KMS-11 (cell line): ENCODE measurements around the gene AHRR.

ENCODE experiments used
- H2AFZ ChIP-seq: fragments of 200-600 bp; sonication (generic); 2 replicates; pipeline ENCODE4 v1.6.1; 2016; ENCODE audit warnings: antibody characterized with exemption, mixed run types, low read depth
- H3K27ac ChIP-seq: fragments of 200-600 bp; sonication (generic); 2 replicates; pipeline ENCODE4 v1.6.1; 2016; ENCODE audit warnings: mild to moderate bottlenecking, mixed run types
- H3K27me3 ChIP-seq: fragments of 200-600 bp; sonication (generic); 2 replicates; pipeline ENCODE4 v1.6.1; 2017; ENCODE audit warnings: mild to moderate bottlenecking, low read depth, mixed run types, moderate library complexity; ENCODE audit not compliant: insufficient read depth
- H3K36me3 ChIP-seq: fragments of 200-600 bp; sonication (generic); 2 replicates; pipeline ENCODE4 v1.6.1; 2017; ENCODE audit warnings: mild to moderate bottlenecking, mixed run types; ENCODE audit not compliant: insufficient read depth
- H3K4me1 ChIP-seq: fragments of 200-600 bp; sonication (generic); 2 replicates; pipeline ENCODE4 v1.6.1; 2016; ENCODE audit warnings: mild to moderate bottlenecking, low read depth, mixed run types; ENCODE audit not compliant: poor library complexity, severe bottlenecking
- H3K4me2 ChIP-seq: fragments of 200-600 bp; sonication (generic); 2 replicates; pipeline ENCODE4 v1.7.0; 2016; ENCODE audit warnings: mild to moderate bottlenecking, mixed run types
- H3K4me3 ChIP-seq: fragments of 200-600 bp; sonication (generic); IDR thresholded peaks from 2 replicates; pipeline ENCODE4 v1.6.1; 2017; ENCODE audit warnings: low read depth, low read length, mixed read lengths; ENCODE audit not compliant: insufficient read depth
- H3K79me2 ChIP-seq: fragments of 200-600 bp; sonication (generic); 2 replicates; pipeline ENCODE4 v1.6.1; 2016; ENCODE audit warnings: low read depth, mixed run types; ENCODE audit not compliant: insufficient read depth
- H3K9ac ChIP-seq: fragments of 200-600 bp; sonication (generic); 2 replicates; pipeline ENCODE4 v1.6.1; 2016; ENCODE audit warnings: mild to moderate bottlenecking, mixed run types
- H4K20me1 ChIP-seq: fragments of 200-600 bp; sonication (generic); 2 replicates; pipeline ENCODE4 v1.6.1; 2016; ENCODE audit warnings: mild to moderate bottlenecking, mixed run types; ENCODE audit not compliant: insufficient read depth
- TF ChIP-seq, protein P1 (sequence below): fragments of 200-600 bp; sonication (generic); conservative IDR thresholded peaks from 2 replicates; pipeline ENCODE4 v1.6.1; 2017; ENCODE audit warnings: low read depth, mild to moderate bottlenecking, antibody characterized with exemption, low read length, moderate library complexity, mixed read lengths

Gene AHRR

DNA sequence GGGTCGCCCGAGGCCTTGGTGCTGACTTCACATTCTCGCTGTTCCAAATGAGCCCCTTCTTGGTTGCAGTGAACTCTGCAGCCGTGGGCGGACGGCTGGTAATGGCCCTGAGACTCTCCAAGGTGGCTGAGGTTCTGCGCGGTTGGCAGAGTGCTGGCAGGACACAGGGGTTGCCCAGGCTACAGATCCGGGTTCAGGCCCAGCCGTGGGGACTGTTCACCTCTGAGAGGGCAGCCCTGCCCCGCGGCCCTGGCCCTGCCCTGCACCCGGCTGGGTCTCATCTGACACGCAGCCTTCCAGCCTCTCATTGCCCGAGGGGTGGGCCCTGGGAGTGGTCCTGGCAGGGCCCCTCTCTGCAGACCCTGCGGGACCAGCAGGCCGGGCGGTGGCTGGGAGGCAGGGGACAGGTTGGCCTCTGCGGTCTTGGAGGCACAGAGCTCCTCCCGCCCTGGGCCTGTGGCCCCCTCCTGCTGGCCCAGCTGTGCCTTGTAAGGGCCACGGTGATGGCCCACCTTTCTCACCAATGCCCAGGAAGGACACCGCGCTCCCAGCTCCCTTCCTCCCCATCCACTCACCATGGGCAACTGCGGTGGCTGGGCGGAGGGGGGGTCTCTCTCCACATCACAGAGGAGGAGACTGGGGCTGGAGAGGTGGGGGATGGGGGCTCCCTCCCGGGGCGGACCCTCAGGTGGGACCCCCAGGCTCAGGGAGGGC is 51.6 kb downstream of the AHRR start:
- Histone ChIP-seq H3K79me2 (0 out of 2 replicates have a peak, but pooled peaks cover 4% of the 10 kb centered on the region), H3K27me3 (no peaks in the 10 kb centered on the region), H3K4me3 (no peak overlapping the region), H4K20me1 (no peaks in the 10 kb centered on the region), H3K4me2 (peak overlapping the region; percentile 96), H2AFZ (peak overlapping the region; percentile 83), H3K9ac (peak overlapping the region; percentile 98), H3K36me3 (no peaks in the 10 kb centered on the region; the same call in 1 of the 2 replicates), H3K4me1 (peaks cover 66% of the 10 kb centered on the region), H3K27ac (peak overlapping the region; percentile 92)
- TF ChIP-seq, protein P1, sequence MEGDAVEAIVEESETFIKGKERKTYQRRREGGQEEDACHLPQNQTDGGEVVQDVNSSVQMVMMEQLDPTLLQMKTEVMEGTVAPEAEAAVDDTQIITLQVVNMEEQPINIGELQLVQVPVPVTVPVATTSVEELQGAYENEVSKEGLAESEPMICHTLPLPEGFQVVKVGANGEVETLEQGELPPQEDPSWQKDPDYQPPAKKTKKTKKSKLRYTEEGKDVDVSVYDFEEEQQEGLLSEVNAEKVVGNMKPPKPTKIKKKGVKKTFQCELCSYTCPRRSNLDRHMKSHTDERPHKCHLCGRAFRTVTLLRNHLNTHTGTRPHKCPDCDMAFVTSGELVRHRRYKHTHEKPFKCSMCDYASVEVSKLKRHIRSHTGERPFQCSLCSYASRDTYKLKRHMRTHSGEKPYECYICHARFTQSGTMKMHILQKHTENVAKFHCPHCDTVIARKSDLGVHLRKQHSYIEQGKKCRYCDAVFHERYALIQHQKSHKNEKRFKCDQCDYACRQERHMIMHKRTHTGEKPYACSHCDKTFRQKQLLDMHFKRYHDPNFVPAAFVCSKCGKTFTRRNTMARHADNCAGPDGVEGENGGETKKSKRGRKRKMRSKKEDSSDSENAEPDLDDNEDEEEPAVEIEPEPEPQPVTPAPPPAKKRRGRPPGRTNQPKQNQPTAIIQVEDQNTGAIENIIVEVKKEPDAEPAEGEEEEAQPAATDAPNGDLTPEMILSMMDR, result no peak

DNA sequence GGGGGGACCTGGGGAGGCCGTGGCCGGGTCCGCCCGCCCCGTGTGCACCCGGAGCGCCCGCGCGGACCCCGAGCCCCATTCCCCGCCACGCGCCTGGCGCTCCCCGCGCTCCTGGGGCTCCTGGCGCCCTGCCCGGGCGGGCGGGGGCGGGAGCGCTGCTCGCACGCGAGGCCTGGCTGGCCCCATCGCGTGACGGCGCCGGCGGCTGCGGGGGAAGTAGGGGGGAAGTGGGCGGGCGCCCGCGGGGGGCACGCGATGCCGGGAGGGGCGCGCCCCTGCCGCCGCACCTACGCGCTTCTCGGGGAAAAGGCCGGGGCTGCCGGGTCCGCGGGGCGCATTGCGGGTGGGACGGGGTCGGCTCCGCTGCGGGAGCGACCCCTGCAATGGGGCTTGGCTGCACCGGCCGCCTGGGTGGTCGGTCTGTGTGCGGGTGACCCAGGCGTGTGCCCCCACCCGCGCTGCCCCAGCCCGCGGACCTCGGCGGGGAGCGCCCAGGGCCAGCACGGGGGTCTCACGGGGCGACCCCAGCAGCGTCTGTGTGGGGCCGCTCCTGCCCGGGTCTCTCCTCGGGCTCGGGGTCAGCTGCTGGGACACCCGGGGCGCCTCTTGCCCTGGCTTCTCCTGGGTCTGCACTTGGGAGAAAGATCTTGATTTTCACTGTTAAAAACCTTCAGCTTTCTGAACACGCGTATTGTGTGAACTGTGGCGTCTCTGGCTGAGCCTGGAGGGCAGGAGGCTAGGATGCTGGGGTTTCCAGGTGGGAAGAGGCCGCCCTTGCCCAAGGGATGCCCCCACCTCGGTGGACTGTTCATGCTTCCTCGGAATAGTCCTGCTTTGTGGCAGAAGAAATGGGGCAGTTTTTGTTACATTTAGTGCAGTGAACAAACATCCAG is 52.4 kb downstream of the AHRR start:
- peak overlapping the region; percentile 92 for H3K27ac ChIP-seq
- no peaks in the 10 kb centered on the region for H3K27me3 ChIP-seq
- peak overlapping the region; percentile 99 for H3K4me2 ChIP-seq
- no peaks in the 10 kb centered on the region; the same call in 1 of the 2 replicates for H3K36me3 ChIP-seq
- 0 out of 2 replicates have a peak, but pooled peaks cover 4% of the 10 kb centered on the region for H3K79me2 ChIP-seq
- H2AFZ ChIP-seq, result peak overlapping the region; percentile 83
- peak overlapping the region; percentile 98 for H3K9ac ChIP-seq
- H3K4me1 ChIP-seq, result peaks cover 58% of the 10 kb centered on the region
- no peak overlapping the region for H3K4me3 ChIP-seq
- no peaks in the 10 kb centered on the region for H4K20me1 ChIP-seq
- TF ChIP-seq, protein P1, result no peak

DNA sequence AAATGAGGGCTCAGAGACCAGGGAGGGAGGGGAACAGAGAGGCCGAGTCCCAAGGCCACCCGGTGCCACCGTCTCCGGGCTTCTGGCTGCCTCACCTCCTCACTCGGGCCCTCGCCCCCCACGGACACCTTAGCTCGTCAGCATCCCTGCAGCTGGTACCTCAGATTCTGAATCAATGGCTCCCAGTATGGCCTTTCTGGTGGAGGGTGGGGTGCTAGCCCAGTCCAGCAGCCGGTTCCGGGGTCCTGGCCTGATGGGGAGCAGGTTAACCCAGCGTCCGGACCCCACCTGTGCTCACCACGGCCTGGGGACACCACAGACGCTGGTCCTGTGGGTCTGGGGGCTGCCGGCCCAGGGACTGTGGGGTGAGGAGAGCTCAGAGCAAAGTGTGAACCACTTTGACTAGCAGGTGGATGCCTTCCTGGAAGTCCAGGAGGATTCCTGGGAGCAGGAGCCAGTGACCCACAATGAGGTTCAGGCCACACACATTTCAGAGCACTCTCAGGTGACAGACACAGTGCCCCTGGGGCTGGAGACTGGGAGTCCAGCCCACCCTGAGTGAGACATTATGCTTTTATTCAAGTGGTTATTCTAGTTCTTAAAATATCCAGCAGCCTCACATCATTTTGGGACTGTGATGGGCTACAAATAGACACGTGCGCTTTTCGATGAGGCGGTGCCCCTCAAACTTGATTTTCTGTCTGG is 53.3 kb downstream of the AHRR start:
- Histone ChIP-seq H2AFZ (peak overlapping the region; percentile 83; the same call in 1 of the 2 replicates), H4K20me1 (no peaks in the 10 kb centered on the region), H3K4me3 (no peak overlapping the region), H3K36me3 (no peaks in the 10 kb centered on the region; the same call in 1 of the 2 replicates), H3K4me2 (peak overlapping the region; percentile 99), H3K4me1 (peaks cover 50% of the 10 kb centered on the region), H3K9ac (peak overlapping the region; percentile 98; the same call in 1 of the 2 replicates), H3K27ac (peak overlapping the region; percentile 92; the same call in 1 of the 2 replicates), H3K79me2 (0 out of 2 replicates have a peak, but pooled peaks cover 4% of the 10 kb centered on the region), H3K27me3 (no peaks in the 10 kb centered on the region)
- TF ChIP-seq, protein P1, result no peak

DNA sequence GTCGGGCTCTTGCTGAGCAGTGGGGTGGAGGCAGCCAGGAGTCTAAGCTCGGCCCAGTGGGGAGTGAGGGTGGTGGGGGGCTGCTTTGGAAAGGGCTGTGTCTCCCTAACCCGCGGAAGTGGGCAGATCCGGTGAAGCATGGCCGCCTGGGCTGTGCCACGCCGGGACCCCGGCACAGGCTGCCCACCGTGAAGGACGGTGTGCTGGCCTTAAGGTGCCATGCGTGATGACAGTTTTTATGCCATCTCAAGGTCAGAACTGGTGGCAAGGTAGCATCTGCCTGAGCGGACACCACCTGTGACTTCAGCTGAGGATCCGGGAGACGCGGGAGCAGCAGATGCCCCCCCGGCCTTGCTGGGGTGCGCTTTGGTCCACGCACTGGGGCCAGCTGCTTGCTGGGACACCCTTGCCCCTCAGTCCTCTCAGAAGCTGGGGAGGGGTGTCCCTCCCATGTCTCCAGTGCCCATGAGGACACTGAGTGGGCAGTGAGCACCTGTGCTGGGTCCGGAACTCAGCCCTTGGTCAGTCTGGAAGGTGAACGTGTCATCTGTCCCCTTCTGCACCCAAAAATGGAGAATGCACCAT is 53.9 kb downstream of the AHRR start:
- H3K27ac ChIP-seq, result no peak overlapping the region
- H3K4me2 ChIP-seq, result no peak overlapping the region
- TF ChIP-seq, protein P1, result no peak
- H3K4me1 ChIP-seq, result peaks cover 43% of the 10 kb centered on the region
- no peaks in the 10 kb centered on the region for H3K27me3 ChIP-seq
- H3K9ac ChIP-seq, result no peak overlapping the region
- H3K79me2 ChIP-seq, result 0 out of 2 replicates have a peak, but pooled peaks cover 4% of the 10 kb centered on the region
- no peak overlapping the region for H2AFZ ChIP-seq
- H3K36me3 ChIP-seq, result no peaks in the 10 kb centered on the region; the same call in 1 of the 2 replicates
- no peak overlapping the region for H3K4me3 ChIP-seq
- H4K20me1 ChIP-seq, result no peaks in the 10 kb centered on the region
